CD14-positive monocyte (primary cell): Measurements from ENCODE around the gene INPP5A. TPM values are rescaled to one million over a fixed set of nuclear protein-coding genes. Genes with fewer than 3 reads are reported as not detected.

Experiments used
- DNase-seq, 3 donors: peaks; one replicate each; pipeline ENCODE4 v3.0.0-alpha.2; 2011 to 2022
- H2AFZ ChIP-seq: 2 replicates; pipeline ENCODE4 v1.6.0; 2012; ENCODE audit warnings: mild to moderate bottlenecking, low read depth, low read length, inconsistent platforms; ENCODE audit not compliant: insufficient read depth, poor library complexity, severe bottlenecking
- H3K27ac ChIP-seq, 2 donors: 1 replicate in 1 of 2; 2 replicates in 1 of 2; pipeline ENCODE4 v1.5.1; 2012 to 2013; ENCODE audit warnings: low read length in 2 of 2, control low read depth in 1 of 2, inconsistent platforms in 1 of 2, low read depth in 1 of 2, mild to moderate bottlenecking in 1 of 2
- H3K27me3 ChIP-seq, 2 donors: one replicate each; pipeline versions ENCODE4 v1.6.0 to v1.6.1; 2011 to 2013; ENCODE audit warnings: low read length in 2 of 2; ENCODE audit not compliant: control insufficient read depth in 2 of 2, insufficient read depth in 2 of 2
- H3K36me3 ChIP-seq, 2 donors: replicated peaks in 1 of 2; 1 replicate in 1 of 2; 2 replicates in 1 of 2; pipeline versions ENCODE4 v1.5.1 to v1.6.1; 2012 to 2013; ENCODE audit warnings: low read length in 2 of 2, control low read depth in 1 of 2, inconsistent platforms in 1 of 2, mild to moderate bottlenecking in 1 of 2; ENCODE audit not compliant: insufficient read depth in 2 of 2, control insufficient read depth in 1 of 2
- H3K4me1 ChIP-seq, 2 donors: 1 replicate in 1 of 2; 2 replicates in 1 of 2; pipeline versions ENCODE4 v1.5.1 to v1.6.1; 2012 to 2013; ENCODE audit warnings: low read length in 2 of 2, control low read depth in 1 of 2, inconsistent platforms in 1 of 2, mild to moderate bottlenecking in 1 of 2, moderate library complexity in 1 of 2; ENCODE audit not compliant: insufficient read depth in 2 of 2, control insufficient read depth in 1 of 2
- H3K4me2 ChIP-seq: replicated peaks from 2 replicates; pipeline ENCODE3; 2012; ENCODE audit warnings: low read length, moderate library complexity, mild to moderate bottlenecking; ENCODE audit not compliant: poor library complexity, severe bottlenecking; ENCODE audit errors: extremely low read depth
- H3K4me3 ChIP-seq, 3 experiments: fragments of 200-600 bp in 1 of 3; sonication (generic) in 1 of 3; replicated peaks in 1 of 3; 1 replicate in 2 of 3; 2 replicates in 1 of 3; pipeline ENCODE4 v1.5.1; 2011 to 2013; ENCODE audit warnings: low read length in 3 of 3, mild to moderate bottlenecking in 3 of 3, control low read depth in 2 of 3, low read depth in 2 of 3, inconsistent platforms in 1 of 3, moderate library complexity in 1 of 3
- H3K79me2 ChIP-seq: 2 replicates; pipeline ENCODE4 v1.6.0; 2012; ENCODE audit warnings: mild to moderate bottlenecking, control low read depth, inconsistent platforms, low read length, moderate library complexity; ENCODE audit not compliant: insufficient read depth
- H3K9ac ChIP-seq: 2 replicates; pipeline ENCODE4 v1.6.0; 2017; ENCODE audit warnings: low read length, mild to moderate bottlenecking; ENCODE audit not compliant: insufficient read depth, poor library complexity, severe bottlenecking
- H3K9me3 ChIP-seq, 2 donors: replicated peaks in 1 of 2; 1 replicate in 1 of 2; 2 replicates in 1 of 2; pipeline versions ENCODE4 v1.5.1 to v1.6.1; 2012 to 2013; ENCODE audit warnings: low read length in 2 of 2, control low read depth in 1 of 2; ENCODE audit not compliant: control insufficient read depth in 1 of 2, insufficient read depth in 1 of 2
- H4K20me1 ChIP-seq: 2 replicates; pipeline ENCODE4 v1.6.0; 2012; ENCODE audit warnings: mild to moderate bottlenecking, low read length, control low read depth, moderate library complexity; ENCODE audit not compliant: insufficient read depth
- H3K27ac Mint-ChIP-seq, 7 donors: one replicate each; pipeline ENCODE4 v1.8.0; 2020; ENCODE audit warnings: mild to moderate bottlenecking in 7 of 7, mixed read lengths in 7 of 7, moderate library complexity in 6 of 7, inconsistent platforms in 2 of 7
- H3K27me3 Mint-ChIP-seq, 3 donors: one replicate each; pipeline ENCODE4 v1.8.0; 2021 to 2022; ENCODE audit warnings: low read depth in 3 of 3, mild to moderate bottlenecking in 3 of 3, mixed read lengths in 3 of 3, moderate library complexity in 3 of 3, inconsistent platforms in 1 of 3
- H3K36me3 Mint-ChIP-seq, 2 donors: one replicate each; pipeline ENCODE4 v1.8.0; 2020; ENCODE audit warnings: mixed read lengths in 2 of 2, inconsistent platforms in 1 of 2, mild to moderate bottlenecking in 1 of 2
- H3K4me1 Mint-ChIP-seq: one replicate; pipeline ENCODE4 v1.8.0; 2020; ENCODE audit warnings: mild to moderate bottlenecking, mixed read lengths
- H3K4me3 Mint-ChIP-seq, 2 donors: one replicate each; pipeline ENCODE4 v1.8.0; 2020; ENCODE audit warnings: mild to moderate bottlenecking in 2 of 2, mixed read lengths in 2 of 2, moderate library complexity in 1 of 2
- H3K9me3 Mint-ChIP-seq, 7 donors: one replicate each; pipeline ENCODE4 v1.8.0; 2020 to 2022; ENCODE audit warnings: mixed read lengths in 7 of 7, mild to moderate bottlenecking in 6 of 7, moderate library complexity in 6 of 7, inconsistent platforms in 2 of 7
- WGBS: methylation state at CpG from one replicate; pipeline ENCODE4 v1.1.5; 2013; ENCODE audit warnings: missing lambda C conversion rate; ENCODE audit not compliant: insufficient coverage; 5-methylcytosine and 5-hydroxymethylcytosine counted together
- intact Hi-C, 2 donors: fragments of 100-400 bp; cut with micrococcal nuclease; formaldehyde crosslinking; loops; one replicate each; pipeline versions ENCODE4 v1.15.0 to v1.15.1; 2023
- polyA plus RNA-seq, 3 donors: library from polyadenylated mRNA; depleted of rRNA in 1 of 3; unstranded in 2 of 3; stranded (reverse) in 1 of 3; fragments of 300-500 nt in 2 of 3; fragments of >200 nt in 1 of 3; fragmentation: Illumina TruSeq in 2 of 3; gene quantifications; 1 replicate in 2 of 3; 2 replicates in 1 of 3; pipeline ENCODE4 v1.2.3, GENCODE V29; 2012 to 2021
- TF ChIP-seq, protein P1 (sequence below): fragments of 200-600 bp; IDR thresholded peaks from one replicate; pipeline ENCODE4 v1.8.0; 2022; ENCODE audit warnings: antibody characterized with exemption, mild to moderate bottlenecking

Gene INPP5A
- polyA plus RNA-seq, 3 donors = 0.87 to 17.2 (median 2.9) TPM

- H3K4me3 Mint-ChIP-seq = no peak overlapping the region
- Histone ChIP-seq H3K9ac (no peak overlapping the region), H3K27ac (no peak overlapping the region), H3K4me1 (peaks cover 16 to 20% of the 10 kb centered on the region in 2 donors), H3K4me2 (no peak overlapping the region), H3K9me3 (no peaks in the 10 kb centered on the region), H4K20me1 (no peaks in the 10 kb centered on the region), H3K36me3 (no peaks in the 10 kb centered on the region), H3K27me3 (no peaks in the 10 kb centered on the region), H3K79me2 (no peaks in the 10 kb centered on the region), H3K4me3 (no peak overlapping the region), H2AFZ (no peak overlapping the region)
- H3K27ac Mint-ChIP-seq = no peak overlapping the region
- intact Hi-C loops = no loop called here
- H3K9me3 Mint-ChIP-seq = no peaks in the 10 kb centered on the region
- peaks cover 19% of the 10 kb centered on the region for H3K4me1 Mint-ChIP-seq
- peaks cover 4 to 13% (median 10%) of the 10 kb centered on the region in 3 donors for H3K27me3 Mint-ChIP-seq
- no peak for DNase-seq
- TF ChIP-seq, protein P1, sequence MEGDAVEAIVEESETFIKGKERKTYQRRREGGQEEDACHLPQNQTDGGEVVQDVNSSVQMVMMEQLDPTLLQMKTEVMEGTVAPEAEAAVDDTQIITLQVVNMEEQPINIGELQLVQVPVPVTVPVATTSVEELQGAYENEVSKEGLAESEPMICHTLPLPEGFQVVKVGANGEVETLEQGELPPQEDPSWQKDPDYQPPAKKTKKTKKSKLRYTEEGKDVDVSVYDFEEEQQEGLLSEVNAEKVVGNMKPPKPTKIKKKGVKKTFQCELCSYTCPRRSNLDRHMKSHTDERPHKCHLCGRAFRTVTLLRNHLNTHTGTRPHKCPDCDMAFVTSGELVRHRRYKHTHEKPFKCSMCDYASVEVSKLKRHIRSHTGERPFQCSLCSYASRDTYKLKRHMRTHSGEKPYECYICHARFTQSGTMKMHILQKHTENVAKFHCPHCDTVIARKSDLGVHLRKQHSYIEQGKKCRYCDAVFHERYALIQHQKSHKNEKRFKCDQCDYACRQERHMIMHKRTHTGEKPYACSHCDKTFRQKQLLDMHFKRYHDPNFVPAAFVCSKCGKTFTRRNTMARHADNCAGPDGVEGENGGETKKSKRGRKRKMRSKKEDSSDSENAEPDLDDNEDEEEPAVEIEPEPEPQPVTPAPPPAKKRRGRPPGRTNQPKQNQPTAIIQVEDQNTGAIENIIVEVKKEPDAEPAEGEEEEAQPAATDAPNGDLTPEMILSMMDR = no peak
- no peaks in the 10 kb centered on the region for H3K36me3 Mint-ChIP-seq
- WGBS = 94% methylated on average over 10 of the region's 14 CpGs
Measured at GRCh38 chr10:132500781-132501415, 36.7 kb upstream of the INPP5A start.

GRCh38 chr10:132502544-132503300, 34.9 kb upstream of the INPP5A start:
- whole genome bisulfite sequencing = 83% methylated on average over 28 of the region's 32 CpGs
- H3K27ac Mint-ChIP-seq = no peak overlapping the region
- H3K27me3 Mint-ChIP-seq = peaks cover 6 to 13% (median 9%) of the 10 kb centered on the region in 3 donors
- Histone ChIP-seq H3K9me3 (no peaks in the 10 kb centered on the region), H3K27me3 (no peaks in the 10 kb centered on the region), H3K4me2 (no peak overlapping the region), H2AFZ (no peak overlapping the region), H3K4me3 (no peak overlapping the region), H3K27ac (no peak overlapping the region), H3K9ac (no peak overlapping the region), H3K36me3 (no peaks in the 10 kb centered on the region), H3K4me1 (peaks cover 6 to 7% of the 10 kb centered on the region in 2 donors), H3K79me2 (no peaks in the 10 kb centered on the region), H4K20me1 (no peaks in the 10 kb centered on the region)
- TF ChIP-seq, protein P1 = no peak
- H3K9me3 Mint-ChIP-seq = no peaks in the 10 kb centered on the region
- peaks cover 10% of the 10 kb centered on the region for H3K4me1 Mint-ChIP-seq
- DNase-seq = no peak
- H3K36me3 Mint-ChIP-seq = no peaks in the 10 kb centered on the region
- no peak overlapping the region for H3K4me3 Mint-ChIP-seq
- intact Hi-C loops = no loop called here
